OCI-LY7 (cell line): ENCODE measurements around the gene TLX3. TPM values are rescaled to one million over a fixed set of nuclear protein-coding genes. Genes with fewer than 3 reads are reported as not detected.

Experiments used
- Bru-seq: library from RNA; stranded (reverse); fragments of 400-500 nt; gene quantifications from one replicate; lab custom pipeline; 2021; lab: Mats Ljungman, UMichigan
- BruChase-seq, 2 experiments: library from RNA; stranded (reverse); fragments of 400-500 nt; gene quantifications; one replicate each; lab custom pipeline; 2021; lab: Mats Ljungman, UMichigan
- BruUV-seq: library from RNA; stranded (reverse); fragments of 400-500 nt; replicated peaks from 2 replicates; lab custom pipeline; 2021; lab: Mats Ljungman, UMichigan
- CTCF ChIA-PET: fragments of 300-600 bp; sonication (Branson Sonifier 250); formaldehyde crosslinking; loops from one replicate; lab custom pipeline; 2022; ENCODE audit warnings: antibody characterized with exemption; ENCODE audit not compliant: unreplicated experiment; lab: Charles Lee
- POLR2A ChIA-PET: fragments of 300-600 bp; sonication (Branson Sonifier 250); formaldehyde crosslinking; loops from one replicate; lab custom pipeline; 2022; ENCODE audit warnings: antibody characterized with exemption; lab: Charles Lee
- DNase-seq: peaks from one replicate; pipeline ENCODE4 v3.0.0-alpha.2; 2015; ENCODE audit warnings: low spot score
- H2AFZ ChIP-seq: fragments of 200-600 bp; sonication (generic), shearing (Covaris generic); 2 replicates; pipeline ENCODE4 v1.6.1; 2014; ENCODE audit warnings: mild to moderate bottlenecking, antibody characterized with exemption, low read length, moderate library complexity
- H3K27ac ChIP-seq: fragments of 200-600 bp; sonication (generic); 2 replicates; pipeline ENCODE4 v1.5.1; 2014; ENCODE audit warnings: mixed run types, low read depth, mild to moderate bottlenecking, moderate library complexity, low read length, inconsistent platforms; ENCODE audit not compliant: poor library complexity, severe bottlenecking
- H3K36me3 ChIP-seq: fragments of 200-600 bp; sonication (generic); 2 replicates; pipeline ENCODE4 v1.6.1; 2014; ENCODE audit warnings: mild to moderate bottlenecking, antibody characterized with exemption, low read length, moderate library complexity, mixed read lengths; ENCODE audit not compliant: insufficient read depth
- H3K4me1 ChIP-seq: fragments of 200-600 bp; sonication (generic); 2 replicates; pipeline ENCODE4 v1.5.1; 2014; ENCODE audit warnings: mild to moderate bottlenecking, low read length; ENCODE audit not compliant: insufficient read depth, poor library complexity, severe bottlenecking
- H3K4me2 ChIP-seq: fragments of 200-600 bp; sonication (generic); 2 replicates; pipeline ENCODE4 v1.6.1; 2014; ENCODE audit warnings: mild to moderate bottlenecking, low read length
- H3K4me3 ChIP-seq: fragments of 200-600 bp; sonication (generic); 2 replicates; pipeline ENCODE4 v1.5.1; 2014; ENCODE audit warnings: mild to moderate bottlenecking, low read depth, low read length; ENCODE audit not compliant: poor library complexity, severe bottlenecking
- H3K79me2 ChIP-seq: fragments of 200-600 bp; sonication (generic); 2 replicates; pipeline ENCODE4 v1.6.1; 2016; ENCODE audit warnings: low read depth, mild to moderate bottlenecking, low read length, moderate library complexity, mixed read lengths; ENCODE audit not compliant: insufficient read depth
- H3K9me2 ChIP-seq: fragments of 200-600 bp; sonication (generic); 2 replicates; pipeline ENCODE4 v1.6.1; 2016; ENCODE audit warnings: mild to moderate bottlenecking, low read length, mixed read lengths; ENCODE audit not compliant: insufficient read depth
- H3K9me3 ChIP-seq: fragments of 200-600 bp; sonication (generic); 2 replicates; pipeline ENCODE4 v1.6.1; 2014; ENCODE audit warnings: mild to moderate bottlenecking, mixed run types, low read length, mixed read lengths
- H4K20me1 ChIP-seq: fragments of 200-600 bp; sonication (generic); 2 replicates; pipeline ENCODE4 v1.6.1; 2014; ENCODE audit warnings: mild to moderate bottlenecking, antibody characterized with exemption, low read length, moderate library complexity, mixed read lengths; ENCODE audit not compliant: insufficient read depth
- CTCF ChIP-seq: fragments of 200-600 bp; sonication (generic); conservative IDR thresholded peaks from 2 replicates; pipeline ENCODE4 v1.5.1; 2014; ENCODE audit warnings: mild to moderate bottlenecking, antibody characterized with exemption, low read length, moderate library complexity, mixed read lengths
- EZH2phosphoT487 ChIP-seq: fragments of 200-600 bp; sonication (generic); IDR thresholded peaks from 2 replicates; pipeline ENCODE4 v1.6.1; 2018; ENCODE audit warnings: low read depth, borderline replicate concordance, mild to moderate bottlenecking, mixed run types, antibody characterized with exemption, low read length, moderate library complexity, mixed read lengths
- intact Hi-C: fragments of 100-400 bp; cut with micrococcal nuclease; formaldehyde crosslinking; loops from one replicate; pipeline ENCODE4 v1.10.0; 2022; ENCODE audit not compliant: unreplicated experiment
- long read RNA-seq: library from polyadenylated mRNA; stranded (forward); transcript quantifications from one replicate; pipeline ENCODE4 v2.0.0, GENCODE V29; 2022
- total RNA-seq, 2 experiments: library from RNA; depleted of rRNA in 1 of 2; stranded (reverse); fragments of >200 nt in 1 of 2; shearing (Covaris generic) in 1 of 2; gene quantifications; 2 replicates each; pipeline ENCODE4 v1.2.3, GENCODE V29; 2014 to 2022

Gene TLX3
- total RNA-seq (2014; rRNA removed; shearing (Covaris generic)) (not detected in 2 replicates), total RNA-seq (2022) (not detected in 2 replicates), Bru-seq, nascent RNA (not detected), BruChase-seq, experiment 1, labeled RNA remaining after a 6-hour chase (not detected), BruChase-seq, experiment 2, labeled RNA remaining after a 2-hour chase (not detected)
- long read RNA-seq: 0 reads

GRCh38 chr5:171308453-171309275, at the start of gene TLX3:
Gene TLX3, plus strand, starts transcription at chr5:171309248. Its CDS starts 118 bp downstream, at chr5:171309366.
- BruUV-seq: no TSS peak
- no peak within 1 kb of the TSS for H2AFZ ChIP-seq
- ChIA-PET POLR2A (no interaction called here), CTCF (no interaction called here)
- no peak within 1 kb of the TSS for H3K4me2 ChIP-seq
- intact Hi-C loops: no loop called here
- TF ChIP-seq EZH2phosphoT487 (no peak), CTCF (no peak)
- DNase-seq: no peak
- H3K79me2 ChIP-seq: no peaks in the 10 kb centered on the region
- no peaks in the 10 kb centered on the region for H3K36me3 ChIP-seq
- no peak within 1 kb of the TSS for H3K4me3 ChIP-seq
- no peaks in the 10 kb centered on the region for H3K4me1 ChIP-seq
- H3K9me3 ChIP-seq: no peaks in the 10 kb centered on the region
- no peaks in the 10 kb centered on the region for H4K20me1 ChIP-seq
- H3K27ac ChIP-seq: no peak within 1 kb of the TSS
- H3K9me2 ChIP-seq: no peaks in the 10 kb centered on the region

GRCh38 chr5:171261361-171261760, 47.7 kb upstream of the TLX3 start:
- POLR2A ChIA-PET: interaction anchor here (0.6 kb wide), 1 partner anchor 1363 kb away, joined by 5 read pairs; no protein-coding TSS in a partner anchor
- intact Hi-C loops: no loop called here
- Histone ChIP-seq H3K79me2 (no peaks in the 10 kb centered on the region), H3K4me2 (no peak overlapping the region), H3K9me3 (no peaks in the 10 kb centered on the region), H3K36me3 (no peaks in the 10 kb centered on the region), H3K27ac (no peak overlapping the region), H3K4me1 (no peaks in the 10 kb centered on the region), H2AFZ (no peak overlapping the region), H3K4me3 (no peak overlapping the region), H3K9me2 (no peaks in the 10 kb centered on the region), H4K20me1 (no peaks in the 10 kb centered on the region)
- CTCF ChIA-PET: no interaction called here
- no peak for DNase-seq
- no peak for TF ChIP-seq CTCF
- no peak for TF ChIP-seq EZH2phosphoT487
- BruUV-seq: no TSS peak

GRCh38 chr5:171261904-171262303, 47.1 kb upstream of the TLX3 start:
- Histone ChIP-seq H2AFZ (no peak overlapping the region), H3K9me2 (no peaks in the 10 kb centered on the region), H3K4me3 (no peak overlapping the region), H3K27ac (no peak overlapping the region), H3K9me3 (no peaks in the 10 kb centered on the region), H3K4me1 (no peaks in the 10 kb centered on the region), H3K79me2 (no peaks in the 10 kb centered on the region), H3K36me3 (no peaks in the 10 kb centered on the region), H3K4me2 (no peak overlapping the region), H4K20me1 (no peaks in the 10 kb centered on the region)
- no TSS peak for BruUV-seq
- DNase-seq: no peak
- intact Hi-C loops: no loop called here
- TF ChIP-seq CTCF (no peak), EZH2phosphoT487 (no peak)
- ChIA-PET POLR2A (interaction anchor here (0.8 to 1.4 kb wide), 3 partner anchors 9 to 15 kb away, joined by 3 to 6 read pairs (median 3); no protein-coding TSS in a partner anchor), CTCF (no interaction called here)
